ENCODE results near the gene URGCP. TPM values are rescaled to one million over a fixed set of nuclear protein-coding genes. Genes with fewer than 3 reads are reported as not detected.

URGCP gene
- total and polyA plus RNA-seq, 2 experiments from 2014 or later = 7.2 to 13.2 TPM

- Histone ChIP-seq H4K20me1 (replicated peaks; ENCODE audit: insufficient read depth) (no peaks in the 10 kb centered on the region; the same call in 1 of the 2 replicates), H3K27ac (ENCODE audit: low read depth) (no peak overlapping the region), H3K4me2 (no peak overlapping the region), H3K4me1 (ENCODE audit: insufficient read depth) (no peaks in the 10 kb centered on the region), H3K27me3 (ENCODE audit: insufficient read depth) (peaks cover 12% of the 10 kb centered on the region), H3K79me2 (replicated peaks; ENCODE audit: insufficient read depth) (no peaks in the 10 kb centered on the region), H3K9me2 (ENCODE audit: insufficient read depth) (no peaks in the 10 kb centered on the region; the same call in 1 of the 2 replicates), H2AFZ (no peak overlapping the region), H3K4me3 (no peak overlapping the region), H3F3A (replicated peaks; ENCODE audit: low read depth) (no peaks in the 10 kb centered on the region), H3K36me3 (ENCODE audit: insufficient read depth) (no peaks in the 10 kb centered on the region)
- H3K27ac Mint-ChIP-seq = no peak overlapping the region
- ATAC-seq = no peak
- no peak for TF ChIP-seq STAT1 (IDR thresholded peaks at IDR 0.05; ENCODE audit: unreplicated experiment)
- TF ChIP-seq REST (IDR thresholded peaks at IDR 0.05; ENCODE audit: unreplicated experiment) = no peak
- TF ChIP-seq ZNF114 (CRISPR knock-in tag; IDR thresholded peaks at IDR 0.05) = no peak
- no peak for TF ChIP-seq POLR2AphosphoS5 (IDR thresholded peaks at IDR 0.05; ENCODE audit: low read depth)
- TF ChIP-seq ZNF462 (CRISPR knock-in tag; IDR thresholded peaks at IDR 0.05) = no peak
- TF ChIP-seq CTCF (conservative IDR thresholded peaks at IDR 0.05; ENCODE audit: low read depth in 2 of 2) = no peak
- no peak for TF ChIP-seq EZH2phosphoT487 (IDR thresholded peaks at IDR 0.05; ENCODE audit: unreplicated experiment)
- TF ChIP-seq ETS1 (IDR thresholded peaks at IDR 0.05) = no peak
- TF ChIP-seq CREB1 (CRISPR knock-in tag; IDR thresholded peaks at IDR 0.05; ENCODE audit: low read depth) = no peak
- no peak for TF ChIP-seq NANOG (IDR thresholded peaks at IDR 0.05; ENCODE audit: borderline replicate concordance)
- TF ChIP-seq JUNB (IDR thresholded peaks at IDR 0.05; ENCODE audit: unreplicated experiment) = no peak
- no peak for TF ChIP-seq EZH2 (IDR thresholded peaks at IDR 0.05; ENCODE audit: low read depth, unreplicated experiment)
- no peak for TF ChIP-seq ZNF331 (CRISPR knock-in tag; IDR thresholded peaks at IDR 0.05; ENCODE audit: low read depth)
- H3K27me3 Mint-ChIP-seq (ENCODE audit: insufficient read depth, low read depth, poor library complexity) = peaks cover 5% of the 10 kb centered on the region
- H3K4me3 Mint-ChIP-seq = no peak overlapping the region
- H3K9me3 Mint-ChIP-seq = no peaks in the 10 kb centered on the region; the same call in 2 of the 3 replicates
- DNase-seq (ENCODE audit: low spot score) = no peak
- H3K36me3 Mint-ChIP-seq (ENCODE audit: low read depth) = no peaks in the 10 kb centered on the region; the same call in 2 of the 3 replicates
- H3K4me1 Mint-ChIP-seq = peaks cover 3% of the 10 kb centered on the region; the same call in 1 of the 3 replicates
These were observed 24.9 kb upstream of the URGCP start for GRCh38 chr7:43931346-43931745.

All from GM23338 (cell line).